Neural cell (in vitro differentiated cells): ENCODE measurements around the gene GNG7. TPM values are rescaled to one million over a fixed set of nuclear protein-coding genes. Genes with fewer than 3 reads are reported as not detected.

Experiments
- H2AFZ ChIP-seq: fragments of 200-600, 300-800 bp; sonication (generic), shearing (Covaris generic); 2 replicates; pipeline ENCODE4 v1.6.0; 2014; ENCODE audit warnings: low read depth, mild to moderate bottlenecking, antibody characterized with exemption, low read length, moderate library complexity
- H3F3A ChIP-seq: fragments of 200-600 bp; shearing (Covaris generic); 2 replicates; pipeline ENCODE4 v1.6.1; 2016; ENCODE audit warnings: mild to moderate bottlenecking, moderate library complexity, mixed read lengths, antibody characterized with exemption, low read length; ENCODE audit not compliant: insufficient read depth, poor library complexity, severe bottlenecking
- H3K27ac ChIP-seq: fragments of 200-600, 300-800 bp; sonication (generic), shearing (Covaris generic); 2 replicates; pipeline ENCODE4 v1.5.1; 2014; ENCODE audit warnings: mild to moderate bottlenecking, low read length, moderate library complexity
- H3K27me3 ChIP-seq: fragments of 300-800, 200-600 bp; sonication (generic), shearing (Covaris generic); 2 replicates; pipeline ENCODE4 v1.6.0; 2014; ENCODE audit warnings: mild to moderate bottlenecking, low read depth, low read length, moderate library complexity; ENCODE audit not compliant: insufficient read depth
- H3K36me3 ChIP-seq: fragments of 300-800, 200-600 bp; sonication (generic), shearing (Covaris generic); 2 replicates; pipeline ENCODE4 v1.5.1; 2014; ENCODE audit warnings: mild to moderate bottlenecking, antibody characterized with exemption, low read length, moderate library complexity; ENCODE audit not compliant: insufficient read depth
- H3K4me2 ChIP-seq: fragments of 300-800, 200-600 bp; sonication (generic), shearing (Covaris generic); 2 replicates; pipeline ENCODE4 v1.6.0; 2014; ENCODE audit warnings: mild to moderate bottlenecking, low read length
- H3K4me3 ChIP-seq: fragments of 300-800, 200-600 bp; sonication (generic), shearing (Covaris generic); 2 replicates; pipeline ENCODE4 v1.5.1; 2014; ENCODE audit warnings: mild to moderate bottlenecking, low read length, moderate library complexity
- H3K79me2 ChIP-seq: fragments of 200-600 bp; shearing (Covaris generic); replicated peaks from 2 replicates; pipeline ENCODE4 v1.6.0; 2014; ENCODE audit warnings: mild to moderate bottlenecking, low read length, moderate library complexity; ENCODE audit not compliant: insufficient read depth
- H3K9ac ChIP-seq: fragments of 300-800, 200-600 bp; sonication (generic), shearing (Covaris generic); 2 replicates; pipeline ENCODE4 v1.6.1; 2016; ENCODE audit warnings: mild to moderate bottlenecking, low read length, mixed read lengths
- H3K9me2 ChIP-seq: fragments of 200-600 bp; shearing (Covaris generic); 2 replicates; pipeline ENCODE4 v1.6.1; 2016; ENCODE audit warnings: mild to moderate bottlenecking, low read length, mixed read lengths; ENCODE audit not compliant: insufficient read depth
- H3K9me3 ChIP-seq: fragments of 200-600, 300-800 bp; sonication (generic), shearing (Covaris generic); 2 replicates; pipeline ENCODE4 v1.6.1; 2016; ENCODE audit warnings: mild to moderate bottlenecking, mixed run types, low read length, moderate library complexity, mixed read lengths
- H4K20me1 ChIP-seq: fragments of 200-600 bp; shearing (Covaris generic); 2 replicates; pipeline ENCODE4 v1.6.1; 2016; ENCODE audit warnings: mild to moderate bottlenecking, mixed run types; ENCODE audit not compliant: insufficient read depth
- CTCF ChIP-seq: fragments of 450-650 bp; IDR thresholded peaks from 2 replicates; pipeline ENCODE4 v1.5.1; 2014; ENCODE audit warnings: antibody characterized with exemption, mild to moderate bottlenecking, moderate library complexity; ENCODE audit not compliant: poor library complexity, severe bottlenecking
- EP300 ChIP-seq: fragments of 450-650 bp; conservative IDR thresholded peaks from 2 replicates; pipeline ENCODE4 v1.6.1; 2014; ENCODE audit warnings: antibody characterized with exemption, mild to moderate bottlenecking, moderate library complexity; ENCODE audit not compliant: poor library complexity, severe bottlenecking
- EZH2 ChIP-seq: fragments of 200-600, 300-800 bp; shearing (Covaris generic), sonication (generic); IDR thresholded peaks from 2 replicates; pipeline ENCODE4 v1.6.1; 2014; ENCODE audit warnings: antibody characterized with exemption, low read length, borderline replicate concordance, mild to moderate bottlenecking; ENCODE audit not compliant: insufficient read depth, poor library complexity, severe bottlenecking
- MXI1 ChIP-seq: fragments of 450-650 bp; conservative IDR thresholded peaks from 2 replicates; pipeline ENCODE4 v1.6.1; 2014; ENCODE audit warnings: antibody characterized with exemption, mild to moderate bottlenecking; ENCODE audit not compliant: poor library complexity, severe bottlenecking
- POLR2AphosphoS5 ChIP-seq: IDR thresholded peaks from 2 replicates; pipeline ENCODE4 v1.6.1; 2012
- RAD21 ChIP-seq: fragments of 450-650 bp; conservative IDR thresholded peaks from 2 replicates; pipeline ENCODE4 v1.6.1; 2014; ENCODE audit warnings: antibody characterized with exemption, mild to moderate bottlenecking, moderate library complexity
- REST ChIP-seq: IDR thresholded peaks from 2 replicates; pipeline ENCODE4 v1.6.1; 2012; ENCODE audit warnings: borderline replicate concordance
- SMC3 ChIP-seq: fragments of 450-650 bp; conservative IDR thresholded peaks from 2 replicates; pipeline ENCODE4 v1.6.1; 2014; ENCODE audit warnings: antibody characterized with exemption, mild to moderate bottlenecking, moderate library complexity; ENCODE audit not compliant: poor library complexity
- TAF1 ChIP-seq: IDR thresholded peaks from 2 replicates; pipeline ENCODE4 v1.6.1; 2012; ENCODE audit warnings: low read depth
- polyA plus RNA-seq: library from polyadenylated mRNA; depleted of rRNA; stranded (reverse); fragments of >200 nt; gene quantifications from 2 replicates; pipeline ENCODE4 v1.2.3, GENCODE V29; 2014

Gene GNG7
- polyA plus RNA-seq, 1 donor from 2014 or later: 3.0 TPM

GRCh38 chr19:2735374-2735773, 32.9 kb upstream of the GNG7 start:
- no peaks in the 10 kb centered on the region for H3K27me3 ChIP-seq
- H3K4me3 ChIP-seq: no peak overlapping the region
- H3K79me2 ChIP-seq: peaks cover 7% of the 10 kb centered on the region
- no peaks in the 10 kb centered on the region for H4K20me1 ChIP-seq
- H3K27ac ChIP-seq: no peak overlapping the region
- H3K9me3 ChIP-seq: no peaks in the 10 kb centered on the region
- no peak overlapping the region for H3K4me2 ChIP-seq
- H3K9me2 ChIP-seq: no peaks in the 10 kb centered on the region
- no peaks in the 10 kb centered on the region for H3F3A ChIP-seq
- no peak overlapping the region for H3K9ac ChIP-seq
- no peaks in the 10 kb centered on the region for H3K36me3 ChIP-seq
- no peak overlapping the region for H2AFZ ChIP-seq
- TF ChIP-seq EP300 (no peak), MXI1 (no peak), CTCF (no peak), POLR2AphosphoS5 (no peak), REST (no peak), RAD21 (no peak), TAF1 (no peak), EZH2 (no peak), SMC3 (no peak)

GRCh38 chr19:2734589-2735288, 32.2 kb upstream of the GNG7 start:
- H2AFZ ChIP-seq: no peak overlapping the region
- H3K9me2 ChIP-seq: no peaks in the 10 kb centered on the region
- no peak overlapping the region for H3K27ac ChIP-seq
- no peak for TF ChIP-seq RAD21
- TF ChIP-seq TAF1: no peak
- TF ChIP-seq EP300: no peak
- no peak for TF ChIP-seq SMC3
- TF ChIP-seq EZH2: no peak
- no peak for TF ChIP-seq CTCF
- no peak for TF ChIP-seq MXI1
- no peak for TF ChIP-seq POLR2AphosphoS5
- TF ChIP-seq REST: no peak
- H3K27me3 ChIP-seq: no peaks in the 10 kb centered on the region
- no peaks in the 10 kb centered on the region for H3F3A ChIP-seq
- no peak overlapping the region for H3K4me3 ChIP-seq
- peaks cover 7% of the 10 kb centered on the region for H3K79me2 ChIP-seq
- no peak overlapping the region for H3K4me2 ChIP-seq
- H4K20me1 ChIP-seq: no peaks in the 10 kb centered on the region
- H3K36me3 ChIP-seq: no peaks in the 10 kb centered on the region
- no peak overlapping the region for H3K9ac ChIP-seq
- H3K9me3 ChIP-seq: no peaks in the 10 kb centered on the region
